HL-60 (cell line): ENCODE results near the gene AGPAT2.

ENCODE experiments used
- CTCF ChIP-seq: IDR thresholded peaks from one replicate; pipeline ENCODE4 v1.5.1; 2011; ENCODE audit warnings: low read length, control low read depth, inconsistent platforms; ENCODE audit not compliant: insufficient read depth
- REST ChIP-seq: IDR thresholded peaks from 2 replicates; pipeline ENCODE4 v1.6.1; 2012; ENCODE audit warnings: low read depth; ENCODE audit not compliant: insufficient replicate concordance

GRCh38 chr9:136671254-136671614 lies 16.0 kb downstream of the AGPAT2 start:
- TF ChIP-seq CTCF: no peak
- TF ChIP-seq REST: no peak
